ENCODE measurements around the gene TMC4. TPM values are rescaled to one million over a fixed set of nuclear protein-coding genes. Genes with fewer than 3 reads are reported as not detected.
"Not testable (repeated sequence)": the region's sequence is repeated elsewhere in the genome, so short reads cannot be mapped to it uniquely, and the experiment has no call there.

Gene TMC4
- total RNA-seq, 1 donor from 2014 or later = 48.3 TPM

DNA sequence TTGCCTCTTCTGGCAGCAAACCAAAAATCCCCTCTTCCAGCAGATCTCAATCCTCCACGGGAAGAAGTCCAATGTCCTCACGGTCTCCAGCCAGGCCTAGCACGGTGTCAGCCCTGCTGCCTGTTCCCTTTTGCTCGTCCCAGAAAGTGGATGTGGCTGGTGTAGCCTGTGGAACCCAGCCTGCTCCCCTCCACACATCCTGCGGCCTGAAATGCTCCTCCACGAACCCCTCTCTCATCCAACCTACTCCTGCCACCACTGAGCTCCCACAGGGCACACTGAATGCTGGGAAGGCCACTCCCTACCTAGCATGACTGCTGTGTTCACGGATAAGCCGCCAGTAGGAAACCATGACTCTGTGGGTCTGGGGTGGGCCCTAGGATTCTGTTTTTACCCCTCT lies 13.4 kb upstream of the TMC4 start:
- Histone ChIP-seq H3K27ac (no peak overlapping the region), H3K9me3 (no peaks in the 10 kb centered on the region), H3K27me3 (no peaks in the 10 kb centered on the region), H3K4me1 (peaks cover 8% of the 10 kb centered on the region), H3K4me3 (no peak overlapping the region), H3K36me3 (peaks cover 11% of the 10 kb centered on the region)
- intact Hi-C loops (cut with DNase I) = no loop called here
- no peak for TF ChIP-seq CTCF (IDR thresholded peaks at IDR 0.05)
- DNase-seq (no peak), ATAC-seq (no peak)

- Histone ChIP-seq H3K4me1 (peaks cover 5% of the 10 kb centered on the region), H3K27ac (no peak overlapping the region), H3K9me3 (no peaks in the 10 kb centered on the region), H3K36me3 (peaks cover 11% of the 10 kb centered on the region), H3K27me3 (no peaks in the 10 kb centered on the region), H3K4me3 (no peak overlapping the region)
- TF ChIP-seq CTCF (IDR thresholded peaks at IDR 0.05) = no peak
- ATAC-seq (no peak), DNase-seq (no peak)
- intact Hi-C loops (cut with DNase I) = no loop called here
These were observed 10.5 kb upstream of the TMC4 start for GRCh38 chr19:54183431-54183830.

DNA sequence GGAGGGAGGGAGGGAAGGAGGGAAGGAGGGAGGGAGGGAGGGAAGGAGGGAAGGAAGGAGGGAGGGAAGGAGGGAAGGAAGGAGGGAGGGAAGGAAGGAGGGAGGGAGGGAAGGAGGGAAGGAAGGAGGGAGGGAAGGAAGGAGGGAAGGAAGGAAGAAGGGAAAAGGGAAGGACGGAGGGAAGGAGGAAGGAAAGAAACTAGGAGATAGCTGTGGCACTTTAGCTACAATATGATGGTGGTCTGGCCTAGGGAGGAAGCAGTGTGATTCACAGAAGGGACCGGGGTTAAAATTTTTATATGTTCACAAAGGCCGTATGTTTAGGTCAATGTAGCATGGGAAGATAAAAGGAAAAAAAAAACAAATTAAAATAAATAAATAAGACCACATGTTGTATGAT lies 8.9 kb upstream of the TMC4 start:
- H3K27me3 ChIP-seq; intact Hi-C loops (cut with DNase I); H3K4me1 ChIP-seq; ATAC-seq; H3K27ac ChIP-seq; DNase-seq; H3K4me3 ChIP-seq; H3K9me3 ChIP-seq; H3K36me3 ChIP-seq: not testable (repeated sequence)

DNA sequence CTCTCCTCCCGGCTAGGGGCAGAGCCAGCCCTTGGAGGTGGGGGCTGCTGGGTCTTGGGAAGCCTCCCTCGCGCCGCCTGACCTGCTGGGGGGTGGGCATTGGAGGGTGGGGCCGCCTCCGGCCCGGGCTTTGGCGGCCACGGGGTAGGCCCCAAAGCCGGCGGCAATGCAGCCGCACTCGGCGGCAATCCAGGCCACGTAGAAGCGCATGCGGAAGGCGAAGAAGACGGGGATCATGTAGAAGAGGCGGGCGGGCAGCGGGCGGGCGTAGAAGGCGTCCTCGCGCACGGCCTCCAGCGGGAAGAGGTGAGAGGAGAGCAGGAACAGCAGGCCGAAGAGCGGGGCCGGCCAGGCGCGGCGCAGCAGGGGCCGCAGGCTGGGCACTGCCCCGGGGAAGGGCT lies 7.7 kb upstream of the TMC4 start:
- Histone ChIP-seq H3K27me3 (no peaks in the 10 kb centered on the region), H3K4me3 (no peak overlapping the region), H3K36me3 (peaks cover 6% of the 10 kb centered on the region), H3K27ac (no peak overlapping the region), H3K4me1 (no peaks in the 10 kb centered on the region), H3K9me3 (no peaks in the 10 kb centered on the region)
- DNase-seq (no peak), ATAC-seq (no peak)
- intact Hi-C loops (cut with DNase I) = no loop called here
- no peak for TF ChIP-seq CTCF (IDR thresholded peaks at IDR 0.05)

GRCh38 chr19:54179921-54180461 lies 7.0 kb upstream of the TMC4 start:
- intact Hi-C loops (cut with DNase I) = no loop called here
- DNase-seq (no peak), ATAC-seq (peak; percentile 28)
- Histone ChIP-seq H3K4me1 (no peaks in the 10 kb centered on the region), H3K4me3 (no peak overlapping the region), H3K9me3 (no peaks in the 10 kb centered on the region), H3K36me3 (peaks cover 6% of the 10 kb centered on the region), H3K27me3 (no peaks in the 10 kb centered on the region), H3K27ac (no peak overlapping the region)
- no peak for TF ChIP-seq CTCF (IDR thresholded peaks at IDR 0.05)

- H3K4me1 ChIP-seq = no peaks in the 10 kb centered on the region
- TF ChIP-seq CTCF (IDR thresholded peaks at IDR 0.05) = no peak
- no peak for DNase-seq
- intact Hi-C loops (cut with DNase I) = no loop called here
- no peak for ATAC-seq
- no peaks in the 10 kb centered on the region for H3K9me3 ChIP-seq
- peaks cover 6% of the 10 kb centered on the region for H3K36me3 ChIP-seq
- no peaks in the 10 kb centered on the region for H3K27me3 ChIP-seq
- no peak overlapping the region for H3K4me3 ChIP-seq
- no peak overlapping the region for H3K27ac ChIP-seq
These were observed 6.4 kb upstream of the TMC4 start for GRCh38 chr19:54179262-54179852.

Measured in upper lobe of right lung (tissue), 1 donor.